HepG2 (cell line): ENCODE data around the gene KCNF1.

Source experiments
- CEBPB ChIP-seq: IDR thresholded peaks from 2 replicates; pipeline ENCODE4 v1.6.1; 2011; ENCODE audit warnings: low read depth, low read length, improper control_type of control experiment, borderline replicate concordance
- CTCF ChIP-seq: sonication (generic); formaldehyde crosslinking; IDR thresholded peaks from 2 replicates; pipeline ENCODE4 v1.5.0; 2020; ENCODE audit warnings: mild to moderate bottlenecking, missing genetic modification reagents, moderate library complexity
- EZH2 ChIP-seq: conservative IDR thresholded peaks from 2 replicates; pipeline ENCODE4 v1.6.1; 2012; ENCODE audit warnings: mild to moderate bottlenecking, low read depth, low read length, moderate library complexity
- KLF15 ChIP-seq: sonication (generic); formaldehyde crosslinking; IDR thresholded peaks from 2 replicates; pipeline ENCODE4 v1.8.1; 2023; ENCODE audit warnings: borderline replicate concordance, mild to moderate bottlenecking, inconsistent platforms, missing genetic modification reagents, mixed read lengths
- KLF9 ChIP-seq: IDR thresholded peaks from 2 replicates; pipeline ENCODE4 v1.6.1; 2016; ENCODE audit warnings: low read depth
- MED8 ChIP-seq: sonication (generic); formaldehyde crosslinking; IDR thresholded peaks from 2 replicates; pipeline ENCODE4 v1.8.1; 2023; ENCODE audit warnings: mild to moderate bottlenecking, missing genetic modification reagents; ENCODE audit not compliant: insufficient replicate concordance
- NR2F2 ChIP-seq: IDR thresholded peaks from 2 replicates; pipeline ENCODE4 v1.6.1; 2012; ENCODE audit warnings: low read depth, inconsistent platforms, borderline replicate concordance
- POLR2AphosphoS5 ChIP-seq: IDR thresholded peaks from 2 replicates; pipeline ENCODE4 v1.6.1; 2012; ENCODE audit warnings: low read depth, low read length
- PRDM15 ChIP-seq: sonication (generic); formaldehyde crosslinking; IDR thresholded peaks from 2 replicates; pipeline ENCODE4 v1.4.0; 2020; ENCODE audit warnings: missing genetic modification reagents
- USF2 ChIP-seq, 2 experiments: sonication (generic) in 1 of 2; formaldehyde crosslinking in 1 of 2; IDR thresholded peaks; 2 replicates each; pipeline versions ENCODE4 v1.5.1 to v1.6.1; 2011 to 2020; ENCODE audit warnings: borderline replicate concordance in 1 of 2, low read depth in 1 of 2, low read length in 1 of 2, mild to moderate bottlenecking in 1 of 2, missing genetic modification reagents in 1 of 2, moderate library complexity in 1 of 2
- ZBTB1 ChIP-seq: sonication (generic); formaldehyde crosslinking; IDR thresholded peaks from 2 replicates; pipeline ENCODE4 v1.4.0; 2020; ENCODE audit warnings: missing genetic modification reagents, borderline replicate concordance
- ZNF512B ChIP-seq: sonication (generic); formaldehyde crosslinking; IDR thresholded peaks from 2 replicates; pipeline ENCODE4 v1.5.1; 2020; ENCODE audit warnings: missing genetic modification reagents, mild to moderate bottlenecking, borderline replicate concordance
- ZNF660 ChIP-seq: sonication (generic); formaldehyde crosslinking; IDR thresholded peaks from 2 replicates; pipeline ENCODE4 v1.5.1; 2020; ENCODE audit warnings: mild to moderate bottlenecking, low read depth, missing genetic modification reagents, borderline replicate concordance
- ZNF713 ChIP-seq: sonication (generic); formaldehyde crosslinking; IDR thresholded peaks from 2 replicates; pipeline ENCODE4 v1.4.0; 2020; ENCODE audit warnings: mild to moderate bottlenecking, missing genetic modification reagents

GRCh38 chr2:10939058-10939457, 27.3 kb downstream of the KCNF1 start:
- TF ChIP-seq PRDM15 (CRISPR knock-in tag) (no peak), MED8 (no peak), NR2F2 (no peak), EZH2 (no peak), KLF9 (CRISPR knock-in tag) (no peak), USF2 (IDR thresholded peaks at IDR 0.05; ENCODE audit: low read depth, low read length) (no peak), USF2 (CRISPR knock-in tag; IDR thresholded peaks at IDR 0.05; ENCODE audit: borderline replicate concordance) (no peak), CEBPB (no peak), ZBTB1 (CRISPR knock-in tag) (no peak), CTCF (CRISPR knock-in tag) (no peak), KLF15 (no peak), ZNF512B (no peak), ZNF713 (no peak), POLR2AphosphoS5 (no peak), ZNF660 (no peak)
